ENCODE data around the gene OR1S1.

DNA sequence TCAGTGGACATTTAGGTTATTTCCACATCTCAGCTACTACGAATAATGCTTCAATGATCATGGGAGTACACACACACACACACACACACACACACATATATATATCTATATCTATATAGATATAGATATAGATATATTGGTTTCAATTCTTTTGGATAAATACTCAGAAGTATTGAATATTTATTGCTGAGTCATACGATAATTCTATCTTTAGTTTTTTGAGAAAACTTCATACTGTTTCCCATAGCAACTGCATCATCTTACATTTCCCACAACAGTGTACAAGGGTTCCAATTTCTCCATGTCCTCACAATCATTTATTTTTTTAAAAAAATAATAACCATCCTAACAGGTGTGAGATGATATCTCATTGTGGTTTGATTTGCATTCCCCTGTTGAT, 16.6 kb upstream of the OR1S1 start:
- TF ChIP-seq CTCF (conservative IDR thresholded peaks at IDR 0.05; ENCODE audit: low read depth in 2 of 2) (no peak), CREB1 (CRISPR knock-in tag; IDR thresholded peaks at IDR 0.05; ENCODE audit: low read depth) (no peak), EZH2 (IDR thresholded peaks at IDR 0.05; ENCODE audit: low read depth, unreplicated experiment) (no peak), POLR2AphosphoS5 (IDR thresholded peaks at IDR 0.05; ENCODE audit: low read depth) (no peak), EZH2phosphoT487 (IDR thresholded peaks at IDR 0.05; ENCODE audit: unreplicated experiment) (no peak), STAT1 (IDR thresholded peaks at IDR 0.05; ENCODE audit: unreplicated experiment) (no peak)
- TF ChIP-seq, protein P1, sequence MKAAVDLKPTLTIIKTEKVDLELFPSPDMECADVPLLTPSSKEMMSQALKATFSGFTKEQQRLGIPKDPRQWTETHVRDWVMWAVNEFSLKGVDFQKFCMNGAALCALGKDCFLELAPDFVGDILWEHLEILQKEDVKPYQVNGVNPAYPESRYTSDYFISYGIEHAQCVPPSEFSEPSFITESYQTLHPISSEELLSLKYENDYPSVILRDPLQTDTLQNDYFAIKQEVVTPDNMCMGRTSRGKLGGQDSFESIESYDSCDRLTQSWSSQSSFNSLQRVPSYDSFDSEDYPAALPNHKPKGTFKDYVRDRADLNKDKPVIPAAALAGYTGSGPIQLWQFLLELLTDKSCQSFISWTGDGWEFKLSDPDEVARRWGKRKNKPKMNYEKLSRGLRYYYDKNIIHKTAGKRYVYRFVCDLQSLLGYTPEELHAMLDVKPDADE (IDR thresholded peaks at IDR 0.05), result no peak
- TF ChIP-seq, protein P2, sequence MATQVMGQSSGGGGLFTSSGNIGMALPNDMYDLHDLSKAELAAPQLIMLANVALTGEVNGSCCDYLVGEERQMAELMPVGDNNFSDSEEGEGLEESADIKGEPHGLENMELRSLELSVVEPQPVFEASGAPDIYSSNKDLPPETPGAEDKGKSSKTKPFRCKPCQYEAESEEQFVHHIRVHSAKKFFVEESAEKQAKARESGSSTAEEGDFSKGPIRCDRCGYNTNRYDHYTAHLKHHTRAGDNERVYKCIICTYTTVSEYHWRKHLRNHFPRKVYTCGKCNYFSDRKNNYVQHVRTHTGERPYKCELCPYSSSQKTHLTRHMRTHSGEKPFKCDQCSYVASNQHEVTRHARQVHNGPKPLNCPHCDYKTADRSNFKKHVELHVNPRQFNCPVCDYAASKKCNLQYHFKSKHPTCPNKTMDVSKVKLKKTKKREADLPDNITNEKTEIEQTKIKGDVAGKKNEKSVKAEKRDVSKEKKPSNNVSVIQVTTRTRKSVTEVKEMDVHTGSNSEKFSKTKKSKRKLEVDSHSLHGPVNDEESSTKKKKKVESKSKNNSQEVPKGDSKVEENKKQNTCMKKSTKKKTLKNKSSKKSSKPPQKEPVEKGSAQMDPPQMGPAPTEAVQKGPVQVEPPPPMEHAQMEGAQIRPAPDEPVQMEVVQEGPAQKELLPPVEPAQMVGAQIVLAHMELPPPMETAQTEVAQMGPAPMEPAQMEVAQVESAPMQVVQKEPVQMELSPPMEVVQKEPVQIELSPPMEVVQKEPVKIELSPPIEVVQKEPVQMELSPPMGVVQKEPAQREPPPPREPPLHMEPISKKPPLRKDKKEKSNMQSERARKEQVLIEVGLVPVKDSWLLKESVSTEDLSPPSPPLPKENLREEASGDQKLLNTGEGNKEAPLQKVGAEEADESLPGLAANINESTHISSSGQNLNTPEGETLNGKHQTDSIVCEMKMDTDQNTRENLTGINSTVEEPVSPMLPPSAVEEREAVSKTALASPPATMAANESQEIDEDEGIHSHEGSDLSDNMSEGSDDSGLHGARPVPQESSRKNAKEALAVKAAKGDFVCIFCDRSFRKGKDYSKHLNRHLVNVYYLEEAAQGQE (IDR thresholded peaks at IDR 0.05; ENCODE audit: unreplicated experiment), result no peak

Measured in GM23338 (cell line).